NCI-H446 (cell line): ENCODE results near the gene CMC2.

Source experiments
- DNase-seq, 2 experiments: peaks; one replicate each; lab custom pipeline; 2025; lab: John Stamatoyannopoulos, UW

The CMC2 gene

GRCh38 chr16:80973991-80974390 lies 32.7 kb downstream of the CMC2 start:
- no peak for DNase-seq

- DNase-seq = no peak
These were observed 34.1 kb downstream of the CMC2 start for GRCh38 chr16:80972611-80973010.

GRCh38 chr16:80971819-80972218 lies 34.9 kb downstream of the CMC2 start:
- DNase-seq = no peak

GRCh38 chr16:80969114-80969484 lies 37.6 kb downstream of the CMC2 start:
- no peak for DNase-seq

GRCh38 chr16:80968386-80969113 lies 38.1 kb downstream of the CMC2 start:
- DNase-seq = no peak

GRCh38 chr16:80966617-80967016 lies 40.1 kb downstream of the CMC2 start:
- no peak for DNase-seq

- DNase-seq = no peak
These were observed 42.3 kb downstream of the CMC2 start for GRCh38 chr16:80964351-80964750.

GRCh38 chr16:80962879-80963278 lies 43.8 kb downstream of the CMC2 start:
- DNase-seq = no peak

- no peak for DNase-seq
These were observed 48.4 kb downstream of the CMC2 start for GRCh38 chr16:80958284-80958683.

GRCh38 chr16:80954985-80955384 lies 51.7 kb downstream of the CMC2 start:
- DNase-seq = no peak

- DNase-seq = peak in 1 of 2 experiments; percentile 49
These were observed 57.7 kb downstream of the CMC2 start for GRCh38 chr16:80948886-80949493.

- no peak for DNase-seq
These were observed 58.7 kb downstream of the CMC2 start for GRCh38 chr16:80947708-80948625.

GRCh38 chr16:80947239-80947638 lies 59.4 kb downstream of the CMC2 start:
- no peak for DNase-seq

GRCh38 chr16:80946481-80946880 lies 60.2 kb downstream of the CMC2 start:
- DNase-seq = no peak

GRCh38 chr16:80940069-80940856 lies 66.4 kb downstream of the CMC2 start:
- DNase-seq = no peak

- DNase-seq = no peak
These were observed 67.8 kb downstream of the CMC2 start for GRCh38 chr16:80938879-80939260.

- no peak for DNase-seq
These were observed 68.4 kb downstream of the CMC2 start for GRCh38 chr16:80938004-80938878.

- DNase-seq = no peak
These were observed 70.3 kb downstream of the CMC2 start for GRCh38 chr16:80936410-80936809.

GRCh38 chr16:80935691-80936090 lies 71.0 kb downstream of the CMC2 start:
- DNase-seq = no peak

GRCh38 chr16:80932708-80933095 lies 74.0 kb downstream of the CMC2 start:
- DNase-seq = no peak
